IMR-90 (cell line): Measurements from ENCODE around the gene LINGO4. TPM values are rescaled to one million over a fixed set of nuclear protein-coding genes. Genes with fewer than 3 reads are reported as not detected.

Source experiments
- ATAC-seq: fragments of 200-7000 bp; cut with Tn5 transposase; 2 replicates; pipeline ENCODE4 v1.9.1; 2020; ENCODE audit warnings: low read depth, mild to moderate bottlenecking, moderate library complexity
- BruUV-seq: library from RNA; stranded (reverse); fragments of 400-500 nt; replicated peaks from 2 replicates; lab custom pipeline; 2021; lab: Mats Ljungman, UMichigan
- CTCF ChIA-PET: fragments of 300-600 bp; formaldehyde crosslinking; extraction: SDS; loops from one replicate; lab custom pipeline; 2021; ENCODE audit warnings: antibody characterized with exemption; lab: Yijun Ruan, JAX
- POLR2A ChIA-PET: fragments of 300-600 bp; sonication (Branson Sonifier 250); formaldehyde crosslinking; loops from one replicate; lab custom pipeline; 2022; ENCODE audit warnings: antibody characterized with exemption; ENCODE audit not compliant: unreplicated experiment; lab: Charles Lee
- DNase-seq: peaks from one replicate; pipeline ENCODE4 v3.0.0; 2013
- H2AFZ ChIP-seq: replicated peaks from 2 replicates; pipeline ENCODE3; 2013; ENCODE audit warnings: low read length, mild to moderate bottlenecking; ENCODE audit not compliant: poor library complexity
- H2AK5ac ChIP-seq: 2 replicates; pipeline ENCODE4 v1.6.1; 2013; ENCODE audit warnings: low read depth, low read length, inconsistent platforms
- H2AK9ac ChIP-seq: replicated peaks from 2 replicates; pipeline ENCODE3; 2013; ENCODE audit warnings: mild to moderate bottlenecking, low read depth, low read length, moderate library complexity; ENCODE audit not compliant: poor library complexity
- H2BK120ac ChIP-seq: 2 replicates; pipeline ENCODE4 v1.6.1; 2013; ENCODE audit warnings: low read depth, low read length, inconsistent platforms
- H2BK15ac ChIP-seq: 3 replicates; pipeline ENCODE4 v1.6.1; 2013; ENCODE audit warnings: low read depth, low read length, inconsistent platforms
- H2BK20ac ChIP-seq: 2 replicates; pipeline ENCODE4 v1.6.1; 2013; ENCODE audit warnings: low read depth, mild to moderate bottlenecking, inconsistent platforms, low read length, moderate library complexity
- H2BK5ac ChIP-seq: 2 replicates; pipeline ENCODE4 v1.6.1; 2013; ENCODE audit warnings: mild to moderate bottlenecking, low read depth, low read length, inconsistent platforms; ENCODE audit not compliant: poor library complexity, severe bottlenecking
- H3K14ac ChIP-seq: replicated peaks from 2 replicates; pipeline ENCODE4 v1.6.1; 2013; ENCODE audit warnings: low read depth, low read length, inconsistent platforms
- H3K18ac ChIP-seq: 2 replicates; pipeline ENCODE4 v1.6.1; 2013; ENCODE audit warnings: low read depth, low read length, control low read depth
- H3K23ac ChIP-seq: 2 replicates; pipeline ENCODE4 v1.6.1; 2013; ENCODE audit warnings: low read depth, low read length, inconsistent platforms
- H3K27ac ChIP-seq: 2 replicates; pipeline ENCODE4 v1.5.1; 2013; ENCODE audit warnings: mild to moderate bottlenecking, control low read depth, low read length; ENCODE audit not compliant: insufficient read depth
- H3K27me3 ChIP-seq: 2 replicates; pipeline ENCODE4 v1.6.1; 2013; ENCODE audit warnings: low read length; ENCODE audit not compliant: control insufficient read depth, insufficient read depth
- H3K36me3 ChIP-seq: 2 replicates; pipeline ENCODE4 v1.6.1; 2013; ENCODE audit warnings: low read length, mixed read lengths; ENCODE audit not compliant: control insufficient read depth, insufficient read depth
- H3K4ac ChIP-seq: 2 replicates; pipeline ENCODE4 v1.6.1; 2013; ENCODE audit warnings: low read depth, low read length, inconsistent platforms
- H3K4me1 ChIP-seq: 2 replicates; pipeline ENCODE4 v1.6.1; 2013; ENCODE audit warnings: low read length, mixed read lengths; ENCODE audit not compliant: control insufficient read depth, insufficient read depth
- H3K4me2 ChIP-seq: 2 replicates; pipeline ENCODE4 v1.6.1; 2013; ENCODE audit warnings: low read depth, mild to moderate bottlenecking, control low read depth, low read length, moderate library complexity
- H3K4me3 ChIP-seq: 2 replicates; pipeline ENCODE4 v1.5.1; 2013; ENCODE audit warnings: low read depth, mild to moderate bottlenecking, control low read depth, low read length, moderate library complexity; ENCODE audit not compliant: insufficient read depth
- H3K56ac ChIP-seq: 2 replicates; pipeline ENCODE4 v1.6.1; 2013; ENCODE audit warnings: low read length, inconsistent platforms; ENCODE audit not compliant: insufficient read depth; ENCODE audit errors: extremely low read depth
- H3K79me1 ChIP-seq, 2 experiments: 2 replicates each; pipeline ENCODE4 v1.6.1; 2013; ENCODE audit warnings: low read length in 2 of 2, inconsistent platforms in 1 of 2, low read depth in 1 of 2
- H3K9ac ChIP-seq: 2 replicates; pipeline ENCODE4 v1.6.1; 2013; ENCODE audit warnings: low read depth, low read length, control low read depth
- H3K9me1 ChIP-seq: 2 replicates; pipeline ENCODE4 v1.6.1; 2013; ENCODE audit warnings: low read length, inconsistent platforms; ENCODE audit not compliant: insufficient read depth
- H3K9me3 ChIP-seq: 2 replicates; pipeline ENCODE4 v1.6.1; 2013; ENCODE audit warnings: low read length; ENCODE audit not compliant: control insufficient read depth, insufficient read depth
- H4K20me1 ChIP-seq: 2 replicates; pipeline ENCODE4 v1.6.1; 2013; ENCODE audit warnings: low read length, inconsistent platforms; ENCODE audit not compliant: insufficient read depth
- H4K5ac ChIP-seq: 2 replicates; pipeline ENCODE4 v1.6.1; 2013; ENCODE audit warnings: mild to moderate bottlenecking, low read depth, low read length, control low read depth
- H4K8ac ChIP-seq, 2 experiments: 2 replicates each; pipeline ENCODE4 v1.6.1; 2013; ENCODE audit warnings: low read depth in 2 of 2, low read length in 2 of 2, control low read depth in 1 of 2, inconsistent platforms in 1 of 2
- H4K91ac ChIP-seq: 2 replicates; pipeline ENCODE4 v1.6.1; 2013; ENCODE audit warnings: low read depth, low read length, inconsistent platforms; ENCODE audit not compliant: insufficient read depth
- RFX5 ChIP-seq: IDR thresholded peaks from 2 replicates; pipeline ENCODE4 v1.8.0; 2012; ENCODE audit warnings: low read depth, mild to moderate bottlenecking, low read length, moderate library complexity
- WGBS, 2 experiments: methylation state at CpG; one replicate each; pipeline versions ENCODE4 v1.1.5 to v1.1.7; 2013; ENCODE audit warnings: missing lambda C conversion rate in 2 of 2; ENCODE audit not compliant: insufficient read length in 1 of 2; ENCODE audit errors: extremely low coverage in 2 of 2; 5-methylcytosine and 5-hydroxymethylcytosine counted together
- dilution Hi-C: fragments of 300-500 bp; cut with HindIII; formaldehyde crosslinking; loops from one replicate; pipeline ENCODE4 v1.14.3; 2018; ENCODE audit warnings: low sequenced_read_pairs; ENCODE audit not compliant: unreplicated experiment
- in situ Hi-C: fragments of 300-500 bp; cut with MboI; formaldehyde crosslinking; loops from 3 replicates; pipeline ENCODE4 v1.14.3; 2019; ENCODE audit warnings: low sequenced_read_pairs, inconsistent platforms, mixed read lengths
- intact Hi-C: fragments of 100-400 bp; cut with micrococcal nuclease; formaldehyde crosslinking; loops from 2 replicates; pipeline ENCODE4 v1.10.0; 2022
- polyA plus RNA-seq, 3 experiments: library from polyadenylated mRNA; depleted of rRNA; stranded (reverse); fragments of >200 nt; gene quantifications; 2 replicates each; pipeline ENCODE4 v1.2.3, GENCODE V29; 2012; ENCODE audit warnings: low replicate concordance in 1 of 3
- total RNA-seq: library from RNA; depleted of rRNA; stranded (reverse); fragments of >200 nt; gene quantifications from 2 replicates; pipeline ENCODE4 v1.2.3, GENCODE V29; 2012

Gene LINGO4
- total and polyA plus RNA-seq, 2 of the 4 experiments (the other 2 are of a cell fraction): not detected

DNA sequence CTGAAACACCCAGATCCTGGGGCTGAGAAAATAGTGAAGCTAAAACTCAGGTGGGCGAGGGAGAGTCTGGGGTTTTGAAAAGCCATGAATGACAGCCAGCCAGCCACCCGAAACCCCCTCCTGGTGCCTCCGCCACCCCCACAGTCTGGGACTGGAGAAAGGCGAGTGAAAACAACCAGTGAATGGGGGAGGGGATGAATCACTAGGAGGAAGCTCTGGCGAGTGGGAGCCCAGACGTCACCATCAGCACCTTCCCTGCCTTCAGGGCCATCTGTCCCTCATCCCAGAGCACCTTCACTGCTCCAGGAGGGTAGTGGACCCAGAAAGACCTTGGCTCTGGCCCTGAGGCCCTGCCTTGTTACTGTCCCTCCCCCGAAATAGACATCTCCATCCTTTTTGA lies 17.2 kb upstream of the LINGO4 start:
- Histone ChIP-seq H3K9ac (no peak overlapping the region), H2AK9ac (no peak overlapping the region), H2BK15ac (no peak overlapping the region), H3K56ac (no peak overlapping the region), H3K27ac (no peak overlapping the region), H2BK5ac (no peak overlapping the region), H2AK5ac (no peak overlapping the region), H2AFZ (no peak overlapping the region), H4K5ac (no peak overlapping the region), H3K14ac (no peak overlapping the region), H3K9me1 (no peaks in the 10 kb centered on the region), H2BK20ac (no peak overlapping the region), H4K8ac (no peak overlapping the region), H3K4ac (no peak overlapping the region), H3K4me2 (no peak overlapping the region), H3K23ac (no peak overlapping the region), H3K18ac (no peak overlapping the region), H3K79me1 (no peaks in the 10 kb centered on the region), H3K27me3 (peaks cover 70% of the 10 kb centered on the region), H2BK120ac (no peak overlapping the region), H3K9me3 (no peaks in the 10 kb centered on the region), H3K4me1 (no peaks in the 10 kb centered on the region), H4K91ac (no peak overlapping the region), H4K20me1 (no peaks in the 10 kb centered on the region), H3K36me3 (no peaks in the 10 kb centered on the region), H3K4me3 (no peak overlapping the region)
- POLR2A ChIA-PET: no interaction called here
- intact Hi-C loops (no loop called here), in situ Hi-C loops (no loop called here), dilution Hi-C loops (no loop called here)
- no peak for TF ChIP-seq RFX5
- WGBS, 2 experiments: no CpG with 5 or more reads among the region's 7 CpGs
- no TSS peak for BruUV-seq
- ATAC-seq (no peak), DNase-seq (no peak)
- CTCF ChIA-PET: no interaction called here
